Measurements from ENCODE around the gene TBC1D16.

TBC1D16 gene

DNA sequence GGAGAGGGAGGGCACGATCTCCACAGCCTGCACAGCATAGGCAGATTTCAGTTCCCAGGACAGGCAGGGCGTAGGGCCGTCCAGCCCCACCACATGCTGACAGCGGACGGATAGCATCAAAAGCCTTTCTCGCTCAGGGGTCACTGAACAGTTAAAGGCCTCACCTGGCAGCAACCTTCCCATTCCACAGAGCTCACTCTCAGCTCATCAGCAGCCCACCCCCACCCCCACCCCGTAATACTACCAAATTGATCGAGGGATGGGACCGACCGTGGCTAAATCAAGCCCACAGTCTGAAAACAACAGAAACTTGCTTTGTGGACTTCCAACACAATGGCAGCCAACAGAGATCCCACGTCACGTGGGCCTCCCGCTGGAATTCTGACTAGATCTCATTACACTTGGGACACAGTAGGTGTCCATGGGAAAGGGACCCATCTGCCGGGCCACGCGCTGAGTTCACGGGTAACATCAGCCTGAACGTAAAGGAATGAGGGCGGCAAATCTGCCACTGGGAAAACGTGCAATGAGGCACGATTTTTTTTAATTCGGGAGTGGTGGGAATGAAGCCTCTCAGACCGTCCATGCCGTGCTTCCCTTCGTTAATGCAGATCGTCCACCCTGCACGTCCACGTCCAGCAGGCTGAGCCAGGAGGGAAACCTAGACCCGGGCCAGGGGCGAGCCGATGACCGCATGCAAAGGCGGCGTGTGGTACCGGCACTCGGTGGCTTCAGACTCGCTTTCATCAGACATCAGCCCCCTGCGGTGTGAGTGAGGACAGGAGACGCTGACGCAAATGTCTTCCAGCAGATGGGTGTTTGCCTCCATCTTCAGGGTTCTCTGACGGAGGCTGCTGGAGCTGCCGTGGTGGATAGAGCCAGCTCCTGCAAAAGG, 92.1 kb downstream of the TBC1D16 start:
- DNase-seq, result peak; percentile 19 to 59

DNA sequence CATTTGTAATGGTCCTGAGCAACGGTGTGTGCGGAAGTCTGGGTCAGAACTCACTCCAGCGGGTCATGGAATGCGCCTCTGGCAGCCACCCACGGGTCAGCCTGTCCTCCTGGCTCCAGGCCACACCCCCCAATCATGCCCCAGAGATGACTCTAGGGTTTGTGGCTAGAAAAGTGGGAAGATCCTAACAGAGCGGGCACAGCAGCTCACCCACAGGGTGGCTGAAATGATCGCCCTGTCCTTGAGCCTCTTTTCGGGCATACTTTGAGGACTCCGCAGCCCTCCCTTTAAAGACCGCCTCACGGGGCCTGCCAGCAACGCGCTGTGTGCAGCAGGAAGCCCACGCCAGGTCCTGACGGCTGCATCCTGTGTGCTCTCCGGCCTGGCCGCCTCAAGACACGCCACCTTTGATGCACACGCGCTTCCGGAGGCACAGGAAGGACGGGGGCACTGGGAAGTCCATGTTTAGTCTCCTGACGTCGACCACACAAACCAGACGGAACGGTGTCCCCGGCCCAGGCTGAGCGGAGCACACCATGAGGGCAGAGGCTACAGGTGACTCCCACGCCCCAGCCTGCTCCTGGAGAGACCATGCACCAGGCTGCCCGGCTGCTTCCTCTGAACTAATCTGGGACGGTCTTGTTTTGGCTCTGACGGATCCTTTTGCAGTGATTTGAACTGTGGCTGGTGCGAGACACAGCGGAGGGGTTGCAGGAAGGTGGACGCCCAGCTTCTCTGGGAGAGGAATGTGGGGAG, 92.9 kb downstream of the TBC1D16 start:
- peak; percentile 19 to 62 for DNase-seq
- intact Hi-C loops (cut with DNase I; ENCODE audit: low total_unique reads), result no loop called here
- H3K4me3 ChIP-seq, result no peak overlapping the region
- peaks cover 0 to 24% of the 10 kb centered on the region in 2 donors for H3K27me3 ChIP-seq
- H3K9me3 ChIP-seq, result no peaks in the 10 kb centered on the region
- H3K27ac ChIP-seq, result no peak overlapping the region
- H3K4me1 ChIP-seq, result peaks cover 0 to 2% (median 0%) of the 10 kb centered on the region in 4 donors
- H3K36me3 ChIP-seq, result peaks cover 20 to 94% (median 81%) of the 10 kb centered on the region in 3 donors
- TF ChIP-seq, protein P1, sequence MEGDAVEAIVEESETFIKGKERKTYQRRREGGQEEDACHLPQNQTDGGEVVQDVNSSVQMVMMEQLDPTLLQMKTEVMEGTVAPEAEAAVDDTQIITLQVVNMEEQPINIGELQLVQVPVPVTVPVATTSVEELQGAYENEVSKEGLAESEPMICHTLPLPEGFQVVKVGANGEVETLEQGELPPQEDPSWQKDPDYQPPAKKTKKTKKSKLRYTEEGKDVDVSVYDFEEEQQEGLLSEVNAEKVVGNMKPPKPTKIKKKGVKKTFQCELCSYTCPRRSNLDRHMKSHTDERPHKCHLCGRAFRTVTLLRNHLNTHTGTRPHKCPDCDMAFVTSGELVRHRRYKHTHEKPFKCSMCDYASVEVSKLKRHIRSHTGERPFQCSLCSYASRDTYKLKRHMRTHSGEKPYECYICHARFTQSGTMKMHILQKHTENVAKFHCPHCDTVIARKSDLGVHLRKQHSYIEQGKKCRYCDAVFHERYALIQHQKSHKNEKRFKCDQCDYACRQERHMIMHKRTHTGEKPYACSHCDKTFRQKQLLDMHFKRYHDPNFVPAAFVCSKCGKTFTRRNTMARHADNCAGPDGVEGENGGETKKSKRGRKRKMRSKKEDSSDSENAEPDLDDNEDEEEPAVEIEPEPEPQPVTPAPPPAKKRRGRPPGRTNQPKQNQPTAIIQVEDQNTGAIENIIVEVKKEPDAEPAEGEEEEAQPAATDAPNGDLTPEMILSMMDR (IDR thresholded peaks at IDR 0.05), result no peak

More for the DNA sequence above, 92.1 kb downstream of the TBC1D16 start:
- Histone ChIP-seq H3K9me3 (no peaks in the 10 kb centered on the region), H3K36me3 (peaks cover 20 to 96% (median 88%) of the 10 kb centered on the region in 3 donors), H3K4me3 (no peak overlapping the region), H3K27ac (no peak overlapping the region), H3K27me3 (peaks cover 0 to 16% of the 10 kb centered on the region in 2 donors), H3K4me1 (no peaks in the 10 kb centered on the region)
- TF ChIP-seq, protein P1 (IDR thresholded peaks at IDR 0.05), result no peak
- intact Hi-C loops (cut with DNase I; ENCODE audit: low total_unique reads), result no loop called here

DNA sequence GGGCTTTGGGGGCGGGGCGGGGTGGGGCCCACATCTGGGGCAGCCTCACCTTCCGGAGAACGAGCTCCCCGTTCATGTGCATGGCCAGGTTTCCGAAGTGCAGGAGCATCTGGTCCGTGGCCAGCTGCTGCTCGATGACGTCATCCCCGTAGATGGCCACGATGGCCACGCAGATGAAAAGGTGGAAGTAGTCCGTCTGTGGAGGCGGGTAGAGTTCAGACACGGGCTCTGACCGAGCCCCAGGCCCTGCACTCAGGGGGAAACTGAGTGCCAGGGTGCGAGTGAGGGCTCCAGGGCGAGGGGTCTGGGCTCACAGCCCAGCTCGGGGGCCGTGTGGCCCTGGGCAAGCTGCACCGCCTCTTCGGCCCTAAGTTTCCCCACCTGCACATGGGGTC, 93.7 kb downstream of the TBC1D16 start:
- no peak overlapping the region for H3K27ac ChIP-seq
- H3K27me3 ChIP-seq, result peaks cover 0 to 26% of the 10 kb centered on the region in 2 donors
- no peak overlapping the region for H3K4me3 ChIP-seq
- H3K9me3 ChIP-seq, result no peaks in the 10 kb centered on the region
- H3K36me3 ChIP-seq, result peaks cover 20 to 87% (median 73%) of the 10 kb centered on the region in 3 donors
- intact Hi-C loops (cut with DNase I; ENCODE audit: low total_unique reads), result no loop called here
- peak in 1 of 2 donors; percentile 11 for DNase-seq
- TF ChIP-seq, protein P1 (IDR thresholded peaks at IDR 0.05), result no peak
- H3K4me1 ChIP-seq, result peaks cover 0 to 6% (median under 1%) of the 10 kb centered on the region in 4 donors

DNA sequence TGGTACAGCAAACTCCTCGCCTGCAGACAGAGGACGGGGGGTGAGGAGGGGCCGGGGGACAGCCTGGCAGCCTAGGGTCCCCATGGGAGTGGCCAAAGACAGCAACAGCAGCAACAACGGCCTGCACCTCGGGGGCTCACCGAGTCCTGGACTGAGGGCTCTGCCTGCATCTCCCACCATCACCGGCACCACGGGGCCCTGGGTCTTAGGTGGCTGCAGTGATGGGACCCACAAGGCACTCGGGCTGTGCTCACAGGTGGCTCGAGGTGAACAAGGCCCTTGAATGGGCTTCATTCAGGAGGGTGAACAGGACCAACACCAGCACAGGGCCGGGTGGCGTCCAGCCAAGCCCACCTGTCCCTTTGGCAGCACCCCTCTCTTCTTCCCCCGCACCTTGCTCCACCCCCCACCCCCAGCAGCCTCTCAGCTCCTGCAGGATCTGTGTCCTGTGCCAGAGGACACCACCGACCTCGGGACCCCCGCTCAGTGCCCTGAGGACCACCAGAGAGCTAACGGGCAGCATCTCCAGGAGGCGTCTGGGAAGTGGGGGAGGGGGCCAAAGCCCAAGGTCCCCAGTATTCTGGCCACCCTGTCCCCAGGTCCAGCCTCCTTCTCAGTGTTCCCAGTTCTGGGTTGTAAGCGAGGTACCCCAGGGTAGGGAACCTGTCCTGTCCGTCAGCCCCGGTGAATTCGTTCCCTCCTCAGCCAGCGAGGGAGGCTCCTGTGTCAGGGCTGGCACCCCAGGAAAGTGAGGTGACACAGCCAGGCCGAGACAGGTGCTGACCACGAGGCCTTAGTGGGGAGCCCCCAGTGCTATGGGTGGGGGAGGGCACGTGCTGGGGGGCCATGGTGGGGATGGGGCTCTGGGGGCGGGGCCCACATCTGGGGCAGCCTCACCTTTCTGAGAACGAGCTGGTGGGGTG, 94.3 kb downstream of the TBC1D16 start:
- peak; percentile 19 to 61 for DNase-seq
- intact Hi-C loops (cut with DNase I; ENCODE audit: low total_unique reads), result no loop called here
- Histone ChIP-seq H3K4me1 (peaks cover 0 to 6% (median 3%) of the 10 kb centered on the region in 4 donors), H3K4me3 (no peak overlapping the region), H3K27ac (no peak overlapping the region), H3K9me3 (no peaks in the 10 kb centered on the region), H3K27me3 (peaks cover 0 to 27% of the 10 kb centered on the region in 2 donors), H3K36me3 (peaks cover 20 to 81% (median 67%) of the 10 kb centered on the region in 3 donors)
- TF ChIP-seq, protein P1 (IDR thresholded peaks at IDR 0.05), result no peak
